IMR-90 (cell line): Measurements from ENCODE around the gene STK17A. TPM values are rescaled to one million over a fixed set of nuclear protein-coding genes. Genes with fewer than 3 reads are reported as not detected.

Experiments used
- ATAC-seq: fragments of 200-7000 bp; cut with Tn5 transposase; 2 replicates; pipeline ENCODE4 v1.9.1; 2020; ENCODE audit warnings: low read depth, mild to moderate bottlenecking, moderate library complexity
- BruUV-seq: library from RNA; stranded (reverse); fragments of 400-500 nt; replicated peaks from 2 replicates; lab custom pipeline; 2021; lab: Mats Ljungman, UMichigan
- CTCF ChIA-PET: fragments of 300-600 bp; formaldehyde crosslinking; extraction: SDS; loops from one replicate; lab custom pipeline; 2021; ENCODE audit warnings: antibody characterized with exemption; lab: Yijun Ruan, JAX
- POLR2A ChIA-PET: fragments of 300-600 bp; sonication (Branson Sonifier 250); formaldehyde crosslinking; loops from one replicate; lab custom pipeline; 2022; ENCODE audit warnings: antibody characterized with exemption; ENCODE audit not compliant: unreplicated experiment; lab: Charles Lee
- DNase-seq: peaks from one replicate; pipeline ENCODE4 v3.0.0; 2013
- H2AFZ ChIP-seq: replicated peaks from 2 replicates; pipeline ENCODE3; 2013; ENCODE audit warnings: low read length, mild to moderate bottlenecking; ENCODE audit not compliant: poor library complexity
- H2AK5ac ChIP-seq: 2 replicates; pipeline ENCODE4 v1.6.1; 2013; ENCODE audit warnings: low read depth, low read length, inconsistent platforms
- H2AK9ac ChIP-seq: replicated peaks from 2 replicates; pipeline ENCODE3; 2013; ENCODE audit warnings: mild to moderate bottlenecking, low read depth, low read length, moderate library complexity; ENCODE audit not compliant: poor library complexity
- H2BK120ac ChIP-seq: 2 replicates; pipeline ENCODE4 v1.6.1; 2013; ENCODE audit warnings: low read depth, low read length, inconsistent platforms
- H2BK15ac ChIP-seq: 3 replicates; pipeline ENCODE4 v1.6.1; 2013; ENCODE audit warnings: low read depth, low read length, inconsistent platforms
- H2BK20ac ChIP-seq: 2 replicates; pipeline ENCODE4 v1.6.1; 2013; ENCODE audit warnings: low read depth, mild to moderate bottlenecking, inconsistent platforms, low read length, moderate library complexity
- H2BK5ac ChIP-seq: 2 replicates; pipeline ENCODE4 v1.6.1; 2013; ENCODE audit warnings: mild to moderate bottlenecking, low read depth, low read length, inconsistent platforms; ENCODE audit not compliant: poor library complexity, severe bottlenecking
- H3K14ac ChIP-seq: replicated peaks from 2 replicates; pipeline ENCODE4 v1.6.1; 2013; ENCODE audit warnings: low read depth, low read length, inconsistent platforms
- H3K18ac ChIP-seq: 2 replicates; pipeline ENCODE4 v1.6.1; 2013; ENCODE audit warnings: low read depth, low read length, control low read depth
- H3K23ac ChIP-seq: 2 replicates; pipeline ENCODE4 v1.6.1; 2013; ENCODE audit warnings: low read depth, low read length, inconsistent platforms
- H3K27ac ChIP-seq: 2 replicates; pipeline ENCODE4 v1.5.1; 2013; ENCODE audit warnings: mild to moderate bottlenecking, control low read depth, low read length; ENCODE audit not compliant: insufficient read depth
- H3K27me3 ChIP-seq: 2 replicates; pipeline ENCODE4 v1.6.1; 2013; ENCODE audit warnings: low read length; ENCODE audit not compliant: control insufficient read depth, insufficient read depth
- H3K36me3 ChIP-seq: 2 replicates; pipeline ENCODE4 v1.6.1; 2013; ENCODE audit warnings: low read length, mixed read lengths; ENCODE audit not compliant: control insufficient read depth, insufficient read depth
- H3K4ac ChIP-seq: 2 replicates; pipeline ENCODE4 v1.6.1; 2013; ENCODE audit warnings: low read depth, low read length, inconsistent platforms
- H3K4me1 ChIP-seq: 2 replicates; pipeline ENCODE4 v1.6.1; 2013; ENCODE audit warnings: low read length, mixed read lengths; ENCODE audit not compliant: control insufficient read depth, insufficient read depth
- H3K4me2 ChIP-seq: 2 replicates; pipeline ENCODE4 v1.6.1; 2013; ENCODE audit warnings: low read depth, mild to moderate bottlenecking, control low read depth, low read length, moderate library complexity
- H3K4me3 ChIP-seq: 2 replicates; pipeline ENCODE4 v1.5.1; 2013; ENCODE audit warnings: low read depth, mild to moderate bottlenecking, control low read depth, low read length, moderate library complexity; ENCODE audit not compliant: insufficient read depth
- H3K56ac ChIP-seq: 2 replicates; pipeline ENCODE4 v1.6.1; 2013; ENCODE audit warnings: low read length, inconsistent platforms; ENCODE audit not compliant: insufficient read depth; ENCODE audit errors: extremely low read depth
- H3K79me1 ChIP-seq, 2 experiments: 2 replicates each; pipeline ENCODE4 v1.6.1; 2013; ENCODE audit warnings: low read length in 2 of 2, inconsistent platforms in 1 of 2, low read depth in 1 of 2
- H3K9ac ChIP-seq: 2 replicates; pipeline ENCODE4 v1.6.1; 2013; ENCODE audit warnings: low read depth, low read length, control low read depth
- H3K9me1 ChIP-seq: 2 replicates; pipeline ENCODE4 v1.6.1; 2013; ENCODE audit warnings: low read length, inconsistent platforms; ENCODE audit not compliant: insufficient read depth
- H3K9me3 ChIP-seq: 2 replicates; pipeline ENCODE4 v1.6.1; 2013; ENCODE audit warnings: low read length; ENCODE audit not compliant: control insufficient read depth, insufficient read depth
- H4K20me1 ChIP-seq: 2 replicates; pipeline ENCODE4 v1.6.1; 2013; ENCODE audit warnings: low read length, inconsistent platforms; ENCODE audit not compliant: insufficient read depth
- H4K5ac ChIP-seq: 2 replicates; pipeline ENCODE4 v1.6.1; 2013; ENCODE audit warnings: mild to moderate bottlenecking, low read depth, low read length, control low read depth
- H4K8ac ChIP-seq, 2 experiments: 2 replicates each; pipeline ENCODE4 v1.6.1; 2013; ENCODE audit warnings: low read depth in 2 of 2, low read length in 2 of 2, control low read depth in 1 of 2, inconsistent platforms in 1 of 2
- H4K91ac ChIP-seq: 2 replicates; pipeline ENCODE4 v1.6.1; 2013; ENCODE audit warnings: low read depth, low read length, inconsistent platforms; ENCODE audit not compliant: insufficient read depth
- BHLHE40 ChIP-seq: fragments of 150-350 bp; IDR thresholded peaks from 2 replicates; pipeline ENCODE4 v1.6.1; 2016; ENCODE audit warnings: mild to moderate bottlenecking, low read depth, low read length
- CEBPB ChIP-seq: IDR thresholded peaks from 2 replicates; pipeline ENCODE4 v1.6.1; 2012; ENCODE audit warnings: low read depth, low read length, improper control_type of control experiment
- CHD1 ChIP-seq: IDR thresholded peaks from 2 replicates; pipeline ENCODE4 v1.6.1; 2012; ENCODE audit warnings: low read depth, low read length, improper control_type of control experiment
- FOS ChIP-seq: fragments of 150-350 bp; IDR thresholded peaks from 2 replicates; pipeline ENCODE4 v1.6.1; 2016; ENCODE audit warnings: low read depth, low read length
- MAFK ChIP-seq: IDR thresholded peaks from 2 replicates; pipeline ENCODE4 v1.6.1; 2012; ENCODE audit warnings: low read depth, low read length, improper control_type of control experiment
- MAZ ChIP-seq: IDR thresholded peaks from 2 replicates; pipeline ENCODE4 v1.6.1; 2012; ENCODE audit warnings: low read depth, mild to moderate bottlenecking, low read length, improper control_type of control experiment, moderate library complexity, borderline replicate concordance
- MXI1 ChIP-seq: IDR thresholded peaks from 2 replicates; pipeline ENCODE4 v1.6.1; 2012; ENCODE audit warnings: low read depth, mild to moderate bottlenecking, low read length, moderate library complexity, borderline replicate concordance
- NFE2L2 ChIP-seq: fragments of 150-350 bp; IDR thresholded peaks from 2 replicates; pipeline ENCODE4 v1.6.1; 2016; ENCODE audit warnings: low read depth, mild to moderate bottlenecking, low read length
- POLR2A ChIP-seq: IDR thresholded peaks from 2 replicates; pipeline ENCODE4 v1.6.1; 2012; ENCODE audit warnings: mild to moderate bottlenecking, low read depth, low read length
- RAD21 ChIP-seq: IDR thresholded peaks from 2 replicates; pipeline ENCODE4 v1.6.1; 2012; ENCODE audit warnings: low read length, improper control_type of control experiment
- RCOR1 ChIP-seq: IDR thresholded peaks from 2 replicates; pipeline ENCODE4 v1.6.1; 2012; ENCODE audit warnings: mild to moderate bottlenecking, low read length, improper control_type of control experiment; ENCODE audit not compliant: insufficient replicate concordance
- RFX5 ChIP-seq: IDR thresholded peaks from 2 replicates; pipeline ENCODE4 v1.8.0; 2012; ENCODE audit warnings: low read depth, mild to moderate bottlenecking, low read length, moderate library complexity
- SMC3 ChIP-seq: fragments of 150-350 bp; IDR thresholded peaks from 2 replicates; pipeline ENCODE4 v1.6.1; 2016; ENCODE audit warnings: low read depth, mild to moderate bottlenecking, antibody characterized with exemption, low read length, moderate library complexity
- USF2 ChIP-seq: fragments of 150-350 bp; IDR thresholded peaks from 2 replicates; pipeline ENCODE4 v1.6.1; 2017; ENCODE audit warnings: mild to moderate bottlenecking, antibody characterized with exemption, low read length, low read depth
- dilution Hi-C: fragments of 300-500 bp; cut with HindIII; formaldehyde crosslinking; loops from one replicate; pipeline ENCODE4 v1.14.3; 2018; ENCODE audit warnings: low sequenced_read_pairs; ENCODE audit not compliant: unreplicated experiment
- in situ Hi-C: fragments of 300-500 bp; cut with MboI; formaldehyde crosslinking; loops from 3 replicates; pipeline ENCODE4 v1.14.3; 2019; ENCODE audit warnings: low sequenced_read_pairs, inconsistent platforms, mixed read lengths
- intact Hi-C: fragments of 100-400 bp; cut with micrococcal nuclease; formaldehyde crosslinking; loops from 2 replicates; pipeline ENCODE4 v1.10.0; 2022
- polyA plus RNA-seq, 3 experiments: library from polyadenylated mRNA; depleted of rRNA; stranded (reverse); fragments of >200 nt; gene quantifications; 2 replicates each; pipeline ENCODE4 v1.2.3, GENCODE V29; 2012; ENCODE audit warnings: low replicate concordance in 1 of 3
- total RNA-seq: library from RNA; depleted of rRNA; stranded (reverse); fragments of >200 nt; gene quantifications from 2 replicates; pipeline ENCODE4 v1.2.3, GENCODE V29; 2012
- TF ChIP-seq, protein P1 (sequence below): fragments of 150-350 bp; IDR thresholded peaks from 2 replicates; pipeline ENCODE4 v1.6.1; 2016; ENCODE audit warnings: low read depth, mild to moderate bottlenecking, low read length, moderate library complexity, borderline replicate concordance
- TF ChIP-seq, protein P2 (sequence below): conservative IDR thresholded peaks from 2 replicates; pipeline ENCODE4 v1.5.1; 2012; ENCODE audit warnings: mild to moderate bottlenecking, low read depth, low read length, improper control_type of control experiment

Gene STK17A
- total and polyA plus RNA-seq, 2 of the 4 experiments (the other 2 are of a cell fraction): 40.5 to 50.5 TPM

GRCh38 chr7:43589133-43589478 lies 6.2 kb downstream of the STK17A start:
- no peak overlapping the region for H3K23ac ChIP-seq
- ChIA-PET POLR2A (no interaction called here), CTCF (no interaction called here)
- H3K14ac ChIP-seq: no peak overlapping the region
- H3K56ac ChIP-seq: no peak overlapping the region
- no peaks in the 10 kb centered on the region for H3K36me3 ChIP-seq
- no peak overlapping the region for H2BK20ac ChIP-seq
- no peaks in the 10 kb centered on the region for H3K27me3 ChIP-seq
- no peak overlapping the region for H4K5ac ChIP-seq
- no peak overlapping the region for H3K27ac ChIP-seq
- ATAC-seq (no peak), DNase-seq (no peak)
- no peak for TF ChIP-seq MAFK
- TF ChIP-seq, protein P1, sequence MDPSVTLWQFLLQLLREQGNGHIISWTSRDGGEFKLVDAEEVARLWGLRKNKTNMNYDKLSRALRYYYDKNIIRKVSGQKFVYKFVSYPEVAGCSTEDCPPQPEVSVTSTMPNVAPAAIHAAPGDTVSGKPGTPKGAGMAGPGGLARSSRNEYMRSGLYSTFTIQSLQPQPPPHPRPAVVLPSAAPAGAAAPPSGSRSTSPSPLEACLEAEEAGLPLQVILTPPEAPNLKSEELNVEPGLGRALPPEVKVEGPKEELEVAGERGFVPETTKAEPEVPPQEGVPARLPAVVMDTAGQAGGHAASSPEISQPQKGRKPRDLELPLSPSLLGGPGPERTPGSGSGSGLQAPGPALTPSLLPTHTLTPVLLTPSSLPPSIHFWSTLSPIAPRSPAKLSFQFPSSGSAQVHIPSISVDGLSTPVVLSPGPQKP: no peak
- TF ChIP-seq RCOR1: no peak
- no peak for TF ChIP-seq RAD21
- TF ChIP-seq FOS: no peak
- TF ChIP-seq, protein P2, sequence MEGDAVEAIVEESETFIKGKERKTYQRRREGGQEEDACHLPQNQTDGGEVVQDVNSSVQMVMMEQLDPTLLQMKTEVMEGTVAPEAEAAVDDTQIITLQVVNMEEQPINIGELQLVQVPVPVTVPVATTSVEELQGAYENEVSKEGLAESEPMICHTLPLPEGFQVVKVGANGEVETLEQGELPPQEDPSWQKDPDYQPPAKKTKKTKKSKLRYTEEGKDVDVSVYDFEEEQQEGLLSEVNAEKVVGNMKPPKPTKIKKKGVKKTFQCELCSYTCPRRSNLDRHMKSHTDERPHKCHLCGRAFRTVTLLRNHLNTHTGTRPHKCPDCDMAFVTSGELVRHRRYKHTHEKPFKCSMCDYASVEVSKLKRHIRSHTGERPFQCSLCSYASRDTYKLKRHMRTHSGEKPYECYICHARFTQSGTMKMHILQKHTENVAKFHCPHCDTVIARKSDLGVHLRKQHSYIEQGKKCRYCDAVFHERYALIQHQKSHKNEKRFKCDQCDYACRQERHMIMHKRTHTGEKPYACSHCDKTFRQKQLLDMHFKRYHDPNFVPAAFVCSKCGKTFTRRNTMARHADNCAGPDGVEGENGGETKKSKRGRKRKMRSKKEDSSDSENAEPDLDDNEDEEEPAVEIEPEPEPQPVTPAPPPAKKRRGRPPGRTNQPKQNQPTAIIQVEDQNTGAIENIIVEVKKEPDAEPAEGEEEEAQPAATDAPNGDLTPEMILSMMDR: no peak
- no peak for TF ChIP-seq MXI1
- TF ChIP-seq CEBPB: no peak
- no peak for TF ChIP-seq MAZ
- no peak for TF ChIP-seq POLR2A
- TF ChIP-seq RFX5: no peak
- TF ChIP-seq NFE2L2: no peak
- TF ChIP-seq USF2: no peak
- TF ChIP-seq CHD1: no peak
- no peak for TF ChIP-seq SMC3
- TF ChIP-seq BHLHE40: no peak
- H4K8ac ChIP-seq: no peak overlapping the region
- intact Hi-C loops (loop anchor here (10.0 kb wide), 1 partner anchor 654 kb away; the partner anchor contains the start of genes MRPL32 and PSMA2), dilution Hi-C loops (no loop called here), in situ Hi-C loops (no loop called here)
- no TSS peak for BruUV-seq
- H2BK15ac ChIP-seq: no peak overlapping the region
- no peaks in the 10 kb centered on the region for H3K9me3 ChIP-seq
- H2AFZ ChIP-seq: no peak overlapping the region
- H2BK5ac ChIP-seq: no peak overlapping the region
- H3K18ac ChIP-seq: no peak overlapping the region
- H2BK120ac ChIP-seq: no peak overlapping the region
- H3K4ac ChIP-seq: no peak overlapping the region
- no peak overlapping the region for H3K9ac ChIP-seq
- H4K91ac ChIP-seq: no peak overlapping the region
- peaks cover 10% of the 10 kb centered on the region for H3K4me1 ChIP-seq
- no peak overlapping the region for H3K4me2 ChIP-seq
- no peak overlapping the region for H2AK5ac ChIP-seq
- peaks cover 90% of the 10 kb centered on the region for H4K20me1 ChIP-seq
- no peak overlapping the region for H3K4me3 ChIP-seq
- H3K9me1 ChIP-seq: peaks cover 19% of the 10 kb centered on the region
- H3K79me1 ChIP-seq: peaks cover 0 to 47% of the 10 kb centered on the region in 2 experiments; a peak in 2 of 4 replicates
- no peak overlapping the region for H2AK9ac ChIP-seq
